ENCODE measurements around the gene RAB9A. TPM values are rescaled to one million over a fixed set of nuclear protein-coding genes. Genes with fewer than 3 reads are reported as not detected.

RAB9A gene
- total and polyA plus RNA-seq, 9 of the 15 experiments (the other 6 are each of a cell fraction or from before 2014, with no cell fraction given): 13.5 to 20.8 (median 17.7) TPM

DNA sequence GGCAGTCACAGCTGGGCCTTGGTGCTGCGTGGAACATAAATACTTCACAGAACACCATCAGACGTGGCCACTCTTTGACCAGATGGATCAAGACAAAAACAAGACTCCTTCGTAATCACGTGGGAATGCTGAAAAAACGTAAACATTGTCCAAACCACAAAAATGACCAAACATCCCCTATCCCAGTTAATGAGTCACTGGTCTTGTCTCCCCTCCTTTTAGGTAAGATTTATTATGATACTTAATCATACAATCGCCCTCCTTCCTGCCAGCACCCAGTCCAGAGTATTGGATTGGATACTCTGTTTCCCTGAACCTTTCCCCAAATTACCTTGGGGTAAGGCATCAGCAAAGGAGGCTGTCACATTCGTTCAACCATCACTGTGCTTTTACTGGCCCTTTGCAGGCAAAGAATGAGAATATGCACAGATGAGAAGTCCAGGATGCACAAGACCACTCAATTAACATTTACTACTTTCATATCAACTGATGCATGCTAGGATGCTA, 36.6 kb upstream of the RAB9A start (continued):
- no peak for TF ChIP-seq ZNF79 (CRISPR knock-in tag; IDR thresholded peaks at IDR 0.05; ENCODE audit: low read depth)
- TF ChIP-seq POLR3G (IDR thresholded peaks at IDR 0.05; ENCODE audit: extremely low read depth, insufficient read length, insufficient replicate concordance): no peak
- TF ChIP-seq MEF2D (tag; conservative IDR thresholded peaks at IDR 0.05; ENCODE audit: low read depth): no peak
- no peak for TF ChIP-seq GTF2E2 (tag; IDR thresholded peaks at IDR 0.05)
- no peak for TF ChIP-seq ZNF57 (CRISPR knock-in tag; IDR thresholded peaks at IDR 0.05)
- TF ChIP-seq ARNT (IDR thresholded peaks at IDR 0.05): 0 out of 4 replicates have a peak, but pooled peaks of 1 of the 2 experiments have one; percentile 39
- 0 out of 2 replicates have a peak, but pooled peaks have one; percentile 14 for TF ChIP-seq FOXP1 (CRISPR knock-in tag; IDR thresholded peaks at IDR 0.05)
- TF ChIP-seq HOXB6 (CRISPR knock-in tag; IDR thresholded peaks at IDR 0.05; ENCODE audit: borderline replicate concordance): no peak
- TF ChIP-seq ZNF143 (CRISPR knock-in tag; IDR thresholded peaks at IDR 0.05): no peak
- TF ChIP-seq, protein P1, sequence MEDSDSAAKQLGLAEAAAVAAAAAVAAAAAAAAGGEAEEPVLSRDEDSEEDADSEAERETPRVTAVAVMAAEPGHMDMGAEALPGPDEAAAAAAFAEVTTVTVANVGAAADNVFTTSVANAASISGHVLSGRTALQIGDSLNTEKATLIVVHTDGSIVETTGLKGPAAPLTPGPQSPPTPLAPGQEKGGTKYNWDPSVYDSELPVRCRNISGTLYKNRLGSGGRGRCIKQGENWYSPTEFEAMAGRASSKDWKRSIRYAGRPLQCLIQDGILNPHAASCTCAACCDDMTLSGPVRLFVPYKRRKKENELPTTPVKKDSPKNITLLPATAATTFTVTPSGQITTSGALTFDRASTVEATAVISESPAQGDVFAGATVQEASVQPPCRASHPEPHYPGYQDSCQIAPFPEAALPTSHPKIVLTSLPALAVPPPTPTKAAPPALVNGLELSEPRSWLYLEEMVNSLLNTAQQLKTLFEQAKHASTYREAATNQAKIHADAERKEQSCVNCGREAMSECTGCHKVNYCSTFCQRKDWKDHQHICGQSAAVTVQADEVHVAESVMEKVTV (CRISPR knock-in tag; IDR thresholded peaks at IDR 0.05): no peak
- no peak for TF ChIP-seq ZNF76 (CRISPR knock-in tag; IDR thresholded peaks at IDR 0.05; ENCODE audit: borderline replicate concordance)
- no peak for TF ChIP-seq ZFX (CRISPR knock-in tag; IDR thresholded peaks at IDR 0.05)
- TF ChIP-seq ARID1B (IDR thresholded peaks at IDR 0.05): peak; percentile 58
- no peak for TF ChIP-seq SRSF9 (IDR thresholded peaks at IDR 0.05; ENCODE audit: borderline replicate concordance, low read depth, low read length)
- TF ChIP-seq FOXK2 (conservative IDR thresholded peaks at IDR 0.05 in 1 of 2, IDR thresholded peaks at IDR 0.05 in 1 of 2; ENCODE audit: low read depth in 2 of 2): peak; percentile 88 to 91
- TF ChIP-seq POU5F1 (IDR thresholded peaks at IDR 0.05; ENCODE audit: borderline replicate concordance, low read depth, low read length, partially characterized antibody): no peak
- TF ChIP-seq NCOA1 (IDR thresholded peaks at IDR 0.05; ENCODE audit: low read depth): no peak
- TF ChIP-seq, protein P2, sequence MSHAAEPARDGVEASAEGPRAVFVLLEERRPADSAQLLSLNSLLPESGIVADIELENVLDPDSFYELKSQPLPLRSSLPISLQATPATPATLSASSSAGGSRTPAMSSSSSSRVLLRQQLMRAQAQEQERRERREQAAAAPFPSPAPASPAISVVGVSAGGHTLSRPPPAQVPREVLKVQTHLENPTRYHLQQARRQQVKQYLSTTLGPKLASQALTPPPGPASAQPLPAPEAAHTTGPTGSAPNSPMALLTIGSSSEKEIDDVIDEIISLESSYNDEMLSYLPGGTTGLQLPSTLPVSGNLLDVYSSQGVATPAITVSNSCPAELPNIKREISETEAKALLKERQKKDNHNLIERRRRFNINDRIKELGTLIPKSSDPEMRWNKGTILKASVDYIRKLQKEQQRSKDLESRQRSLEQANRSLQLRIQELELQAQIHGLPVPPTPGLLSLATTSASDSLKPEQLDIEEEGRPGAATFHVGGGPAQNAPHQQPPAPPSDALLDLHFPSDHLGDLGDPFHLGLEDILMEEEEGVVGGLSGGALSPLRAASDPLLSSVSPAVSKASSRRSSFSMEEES (CRISPR knock-in tag; IDR thresholded peaks at IDR 0.05): no peak
- no peak for TF ChIP-seq POLR2AphosphoS5 (IDR thresholded peaks at IDR 0.05; ENCODE audit: control insufficient read depth, insufficient read depth, low read depth, low read length)
- no peak for TF ChIP-seq CBX3 (IDR thresholded peaks at IDR 0.05; ENCODE audit: borderline replicate concordance in 1 of 2, low read length in 2 of 2)
- no peak for TF ChIP-seq ELF4 (CRISPR knock-in tag; IDR thresholded peaks at IDR 0.05)
- TF ChIP-seq ZNF146 (CRISPR knock-in tag; IDR thresholded peaks at IDR 0.05; ENCODE audit: unreplicated experiment): no peak
- TF ChIP-seq BCOR (IDR thresholded peaks at IDR 0.05): no peak
- peak; percentile 8; the same call in 1 of the 2 replicates for TF ChIP-seq TCF3 (CRISPR knock-in tag; IDR thresholded peaks at IDR 0.05)
- TF ChIP-seq SMARCA4 (IDR thresholded peaks at IDR 0.05): peak; percentile 58; the same call in 1 of the 2 replicates
- TF ChIP-seq, protein P3, sequence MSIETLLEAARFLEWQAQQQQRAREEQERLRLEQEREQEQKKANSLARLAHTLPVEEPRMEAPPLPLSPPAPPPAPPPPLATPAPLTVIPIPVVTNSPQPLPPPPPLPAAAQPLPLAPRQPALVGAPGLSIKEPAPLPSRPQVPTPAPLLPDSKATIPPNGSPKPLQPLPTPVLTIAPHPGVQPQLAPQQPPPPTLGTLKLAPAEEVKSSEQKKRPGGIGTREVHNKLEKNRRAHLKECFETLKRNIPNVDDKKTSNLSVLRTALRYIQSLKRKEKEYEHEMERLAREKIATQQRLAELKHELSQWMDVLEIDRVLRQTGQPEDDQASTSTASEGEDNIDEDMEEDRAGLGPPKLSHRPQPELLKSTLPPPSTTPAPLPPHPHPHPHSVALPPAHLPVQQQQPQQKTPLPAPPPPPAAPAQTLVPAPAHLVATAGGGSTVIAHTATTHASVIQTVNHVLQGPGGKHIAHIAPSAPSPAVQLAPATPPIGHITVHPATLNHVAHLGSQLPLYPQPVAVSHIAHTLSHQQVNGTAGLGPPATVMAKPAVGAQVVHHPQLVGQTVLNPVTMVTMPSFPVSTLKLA (conservative IDR thresholded peaks at IDR 0.05): peak; percentile 57 to 70
- 0 out of 2 replicates have a peak, but pooled peaks have one; percentile 44 for TF ChIP-seq SMARCC2 (IDR thresholded peaks at IDR 0.05; ENCODE audit: low read depth)
